SK-N-SH treated with all-trans-retinoic acid at 6 μM for 48 hours (cell line): ENCODE data around the gene CYFIP1.
A peak's percentile ranks its signal among the peaks of the same experiment; 100 is the strongest.

ENCODE experiments used
- ATAC-seq: fragments of 200-7000 bp; cut with Tn5 transposase; 3 replicates; pipeline ENCODE4 v1.9.1; 2020; ENCODE audit warnings: mild to moderate bottlenecking, moderate library complexity
- ARNTL ChIP-seq: fragments of 450-650 bp; formaldehyde crosslinking; IDR thresholded peaks from 2 replicates; pipeline ENCODE4 v1.5.0; 2020; ENCODE audit warnings: low read depth, mild to moderate bottlenecking, moderate library complexity, borderline replicate concordance
- BACH2 ChIP-seq: fragments of 250-450 bp; sonication (Bioruptor Pico); IDR thresholded peaks from 2 replicates; pipeline ENCODE4 v1.9.0; 2021; ENCODE audit warnings: mild to moderate bottlenecking, borderline replicate concordance
- CSDC2 ChIP-seq: fragments of 250-450 bp; sonication (Bioruptor Pico); IDR thresholded peaks from 2 replicates; pipeline ENCODE4 v1.5.0; 2020; ENCODE audit warnings: mild to moderate bottlenecking, moderate library complexity
- CSRNP3 ChIP-seq: fragments of 250-450 bp; sonication (Bioruptor Pico); IDR thresholded peaks from 2 replicates; pipeline ENCODE4 v1.5.1; 2021; ENCODE audit warnings: mild to moderate bottlenecking, moderate library complexity
- GLIS3 ChIP-seq: fragments of 250-450 bp; sonication (Bioruptor Pico); IDR thresholded peaks from 2 replicates; pipeline ENCODE4 v1.5.0; 2020; ENCODE audit warnings: mild to moderate bottlenecking, moderate library complexity
- ISL1 ChIP-seq: fragments of 250-450 bp; sonication (Bioruptor Pico); IDR thresholded peaks from 2 replicates; pipeline ENCODE4 v2.1.2; 2022; ENCODE audit warnings: mild to moderate bottlenecking, moderate library complexity
- OSR1 ChIP-seq: fragments of 250-450 bp; sonication (Bioruptor Pico); IDR thresholded peaks from 2 replicates; pipeline ENCODE4 v1.8.0; 2022; ENCODE audit warnings: moderate library complexity, mild to moderate bottlenecking, inconsistent platforms
- POU6F1 ChIP-seq: fragments of 250-450 bp; sonication (Bioruptor Pico); IDR thresholded peaks from 2 replicates; pipeline ENCODE4 v1.8.0; 2021; ENCODE audit warnings: low read depth, mild to moderate bottlenecking, moderate library complexity, borderline replicate concordance
- PPARA ChIP-seq: fragments of 250-450 bp; sonication (Bioruptor Pico); IDR thresholded peaks from 2 replicates; pipeline ENCODE4 v1.5.0; 2020; ENCODE audit warnings: mild to moderate bottlenecking, borderline replicate concordance
- RARB ChIP-seq: fragments of 250-450 bp; sonication (Bioruptor Pico); IDR thresholded peaks from 2 replicates; pipeline ENCODE4 v1.8.0; 2021; ENCODE audit warnings: mild to moderate bottlenecking, moderate library complexity
- SNAI2 ChIP-seq: fragments of 250-450 bp; sonication (Bioruptor Pico); IDR thresholded peaks from 2 replicates; pipeline ENCODE4 v1.5.0; 2020; ENCODE audit warnings: mild to moderate bottlenecking, moderate library complexity
- TCF4 ChIP-seq: fragments of 250-450 bp; sonication (Bioruptor Pico); IDR thresholded peaks from 2 replicates; pipeline ENCODE4 v1.8.0; 2021; ENCODE audit warnings: mild to moderate bottlenecking, moderate library complexity, borderline replicate concordance
- TOX ChIP-seq: fragments of 250-450 bp; sonication (Bioruptor Pico); IDR thresholded peaks from 2 replicates; pipeline ENCODE4 v1.8.0; 2021; ENCODE audit warnings: mild to moderate bottlenecking, moderate library complexity, borderline replicate concordance
- ZC3H10 ChIP-seq: fragments of 250-450 bp; sonication (Bioruptor Pico); IDR thresholded peaks from 2 replicates; pipeline ENCODE4 v1.5.1; 2021; ENCODE audit warnings: mild to moderate bottlenecking, moderate library complexity
- ZFP30 ChIP-seq: fragments of 450-650 bp; formaldehyde crosslinking; IDR thresholded peaks from 2 replicates; pipeline ENCODE4 v1.5.0; 2022; ENCODE audit warnings: mild to moderate bottlenecking, moderate library complexity
- ZNF565 ChIP-seq: fragments of 450-650 bp; formaldehyde crosslinking; conservative IDR thresholded peaks from 2 replicates; pipeline ENCODE4 v1.5.0; 2020; ENCODE audit warnings: low read depth, mild to moderate bottlenecking, moderate library complexity
- ZNF70 ChIP-seq: fragments of 450-650 bp; formaldehyde crosslinking; IDR thresholded peaks from 2 replicates; pipeline ENCODE4 v1.5.0; 2020; ENCODE audit warnings: mild to moderate bottlenecking, moderate library complexity
- ZNF8 ChIP-seq: fragments of 450-650 bp; formaldehyde crosslinking; IDR thresholded peaks from 2 replicates; pipeline ENCODE4 v1.5.0; 2020; ENCODE audit warnings: mild to moderate bottlenecking, moderate library complexity
- TF ChIP-seq, protein P1 (sequence below): fragments of 250-450 bp; sonication (Bioruptor Pico); IDR thresholded peaks from 2 replicates; pipeline ENCODE4 v1.5.0; 2020; ENCODE audit warnings: mild to moderate bottlenecking, moderate library complexity
- TF ChIP-seq, protein P2 (sequence below): fragments of 250-450 bp; sonication (Bioruptor Pico); IDR thresholded peaks from 2 replicates; pipeline ENCODE4 v1.8.0; 2020; ENCODE audit warnings: mild to moderate bottlenecking, moderate library complexity, borderline replicate concordance
- TF ChIP-seq, protein P3 (sequence below): fragments of 250-450 bp; sonication (Bioruptor Pico); IDR thresholded peaks from 2 replicates; pipeline ENCODE4 v1.5.1; 2020; ENCODE audit warnings: low read depth, mild to moderate bottlenecking, moderate library complexity

The CYFIP1 gene

GRCh38 chr15:22961762-22962161 lies 18.4 kb downstream of the CYFIP1 start:
- peak; percentile 24; the same call in 1 of the 3 replicates for ATAC-seq
- TF ChIP-seq ZC3H10 (CRISPR knock-in tag) (no peak), BACH2 (CRISPR knock-in tag) (no peak), ZFP30 (CRISPR knock-in tag) (no peak), GLIS3 (CRISPR knock-in tag) (no peak), CSDC2 (CRISPR knock-in tag) (no peak), TCF4 (CRISPR knock-in tag) (no peak), RARB (CRISPR knock-in tag) (no peak), ISL1 (CRISPR knock-in tag) (no peak), POU6F1 (no peak), ZNF8 (CRISPR knock-in tag) (no peak)
- TF ChIP-seq, protein P1, sequence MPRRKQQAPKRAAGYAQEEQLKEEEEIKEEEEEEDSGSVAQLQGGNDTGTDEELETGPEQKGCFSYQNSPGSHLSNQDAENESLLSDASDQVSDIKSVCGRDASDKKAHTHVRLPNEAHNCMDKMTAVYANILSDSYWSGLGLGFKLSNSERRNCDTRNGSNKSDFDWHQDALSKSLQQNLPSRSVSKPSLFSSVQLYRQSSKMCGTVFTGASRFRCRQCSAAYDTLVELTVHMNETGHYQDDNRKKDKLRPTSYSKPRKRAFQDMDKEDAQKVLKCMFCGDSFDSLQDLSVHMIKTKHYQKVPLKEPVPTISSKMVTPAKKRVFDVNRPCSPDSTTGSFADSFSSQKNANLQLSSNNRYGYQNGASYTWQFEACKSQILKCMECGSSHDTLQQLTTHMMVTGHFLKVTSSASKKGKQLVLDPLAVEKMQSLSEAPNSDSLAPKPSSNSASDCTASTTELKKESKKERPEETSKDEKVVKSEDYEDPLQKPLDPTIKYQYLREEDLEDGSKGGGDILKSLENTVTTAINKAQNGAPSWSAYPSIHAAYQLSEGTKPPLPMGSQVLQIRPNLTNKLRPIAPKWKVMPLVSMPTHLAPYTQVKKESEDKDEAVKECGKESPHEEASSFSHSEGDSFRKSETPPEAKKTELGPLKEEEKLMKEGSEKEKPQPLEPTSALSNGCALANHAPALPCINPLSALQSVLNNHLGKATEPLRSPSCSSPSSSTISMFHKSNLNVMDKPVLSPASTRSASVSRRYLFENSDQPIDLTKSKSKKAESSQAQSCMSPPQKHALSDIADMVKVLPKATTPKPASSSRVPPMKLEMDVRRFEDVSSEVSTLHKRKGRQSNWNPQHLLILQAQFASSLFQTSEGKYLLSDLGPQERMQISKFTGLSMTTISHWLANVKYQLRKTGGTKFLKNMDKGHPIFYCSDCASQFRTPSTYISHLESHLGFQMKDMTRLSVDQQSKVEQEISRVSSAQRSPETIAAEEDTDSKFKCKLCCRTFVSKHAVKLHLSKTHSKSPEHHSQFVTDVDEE (CRISPR knock-in tag): no peak

DNA sequence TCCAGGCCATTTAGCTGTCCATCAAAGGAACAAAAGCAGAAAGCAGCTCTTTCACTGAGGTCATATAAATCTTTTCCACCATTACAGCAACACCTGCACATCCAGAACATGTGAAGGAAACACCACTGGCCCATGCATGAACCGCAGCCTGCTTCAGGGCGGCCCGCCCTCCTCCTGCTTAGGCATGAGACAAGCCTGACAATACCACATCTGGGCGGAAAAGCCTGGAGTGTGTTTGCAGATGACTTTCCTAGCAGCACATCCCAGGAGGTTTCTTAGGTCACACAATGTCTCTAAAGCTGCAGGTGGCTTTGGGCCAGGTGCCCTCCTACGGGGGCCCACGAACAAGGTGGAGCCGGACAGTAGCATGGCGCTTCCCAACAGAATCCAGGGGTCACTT lies 19.6 kb downstream of the CYFIP1 start:
- TF ChIP-seq CSRNP3 (CRISPR knock-in tag) (no peak), SNAI2 (CRISPR knock-in tag) (no peak), BACH2 (CRISPR knock-in tag) (no peak)
- no peak for ATAC-seq

DNA sequence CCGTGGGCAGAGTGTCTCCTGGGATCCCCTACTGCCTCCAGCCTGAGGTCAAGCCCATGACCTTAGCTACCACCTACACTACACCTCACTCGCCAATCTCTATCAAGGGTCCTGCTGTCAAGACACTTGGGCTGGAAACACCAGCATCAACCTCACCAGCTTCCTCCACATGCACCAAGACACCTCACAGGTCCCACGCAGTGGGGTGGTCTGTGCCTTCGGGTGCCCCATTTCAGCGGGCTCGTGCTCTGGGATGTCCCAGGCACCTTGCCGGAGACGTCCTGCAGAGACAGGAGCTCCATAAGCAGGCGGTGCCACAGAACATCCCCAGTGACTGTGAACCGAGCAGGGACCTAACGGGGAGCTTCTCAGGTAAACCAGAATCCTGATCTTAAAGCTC lies 20.0 kb downstream of the CYFIP1 start:
- no peak for ATAC-seq
- no peak for TF ChIP-seq BACH2 (CRISPR knock-in tag)
- no peak for TF ChIP-seq TOX (CRISPR knock-in tag)
- no peak for TF ChIP-seq SNAI2 (CRISPR knock-in tag)
- no peak for TF ChIP-seq ZNF8 (CRISPR knock-in tag)
- TF ChIP-seq, protein P2, sequence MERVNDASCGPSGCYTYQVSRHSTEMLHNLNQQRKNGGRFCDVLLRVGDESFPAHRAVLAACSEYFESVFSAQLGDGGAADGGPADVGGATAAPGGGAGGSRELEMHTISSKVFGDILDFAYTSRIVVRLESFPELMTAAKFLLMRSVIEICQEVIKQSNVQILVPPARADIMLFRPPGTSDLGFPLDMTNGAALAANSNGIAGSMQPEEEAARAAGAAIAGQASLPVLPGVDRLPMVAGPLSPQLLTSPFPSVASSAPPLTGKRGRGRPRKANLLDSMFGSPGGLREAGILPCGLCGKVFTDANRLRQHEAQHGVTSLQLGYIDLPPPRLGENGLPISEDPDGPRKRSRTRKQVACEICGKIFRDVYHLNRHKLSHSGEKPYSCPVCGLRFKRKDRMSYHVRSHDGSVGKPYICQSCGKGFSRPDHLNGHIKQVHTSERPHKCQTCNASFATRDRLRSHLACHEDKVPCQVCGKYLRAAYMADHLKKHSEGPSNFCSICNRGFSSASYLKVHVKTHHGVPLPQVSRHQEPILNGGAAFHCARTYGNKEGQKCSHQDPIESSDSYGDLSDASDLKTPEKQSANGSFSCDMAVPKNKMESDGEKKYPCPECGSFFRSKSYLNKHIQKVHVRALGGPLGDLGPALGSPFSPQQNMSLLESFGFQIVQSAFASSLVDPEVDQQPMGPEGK (CRISPR knock-in tag): no peak
- TF ChIP-seq PPARA (CRISPR knock-in tag): no peak
- TF ChIP-seq ZC3H10 (CRISPR knock-in tag): no peak

DNA sequence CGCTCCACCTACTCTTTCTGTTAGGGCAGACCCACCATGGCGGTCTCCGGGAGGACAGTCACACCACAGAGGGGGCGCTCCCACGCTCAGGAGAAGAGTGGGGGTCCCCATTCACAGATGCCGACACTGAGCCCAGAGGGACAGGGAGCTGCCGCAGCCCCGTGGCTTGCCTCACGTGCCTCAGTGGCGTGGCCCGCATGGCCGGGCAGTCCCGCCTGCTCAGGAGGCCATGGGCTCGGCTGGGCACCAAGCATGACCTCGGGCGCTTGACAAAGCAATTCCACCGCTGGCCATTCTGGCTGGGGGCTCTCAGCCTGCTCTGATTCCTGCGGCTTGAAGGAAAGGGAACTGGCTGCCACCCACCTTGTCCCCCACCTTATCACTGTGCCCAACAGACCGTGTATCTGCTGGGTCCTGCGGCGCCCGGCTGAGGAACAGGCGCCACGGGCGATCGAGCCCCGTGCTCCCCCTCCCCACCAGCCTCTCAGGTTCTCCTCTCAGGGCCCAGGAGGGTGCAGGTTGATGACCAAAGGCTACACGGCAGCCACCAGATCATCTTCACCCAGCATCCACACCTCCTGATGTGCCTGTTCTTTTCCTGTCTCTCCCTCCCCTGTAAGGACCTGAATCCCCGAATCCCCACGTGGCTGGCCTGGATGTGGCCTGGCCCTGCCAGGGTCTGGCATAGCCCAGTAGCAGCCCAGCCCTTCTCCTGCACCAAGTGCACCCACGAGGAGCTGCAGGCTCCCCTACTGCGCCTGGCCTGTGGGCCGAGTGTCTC lies 20.7 kb downstream of the CYFIP1 start:
- TF ChIP-seq, protein P2 (CRISPR knock-in tag): no peak
- TF ChIP-seq CSDC2 (CRISPR knock-in tag) (no peak), ISL1 (CRISPR knock-in tag) (no peak), RARB (CRISPR knock-in tag) (no peak), OSR1 (CRISPR knock-in tag) (no peak), ZNF565 (no peak), ZC3H10 (CRISPR knock-in tag) (no peak), ZNF8 (CRISPR knock-in tag) (no peak), ZFP30 (CRISPR knock-in tag) (no peak), ZNF70 (no peak), GLIS3 (CRISPR knock-in tag) (no peak), PPARA (CRISPR knock-in tag) (no peak), ARNTL (CRISPR knock-in tag) (no peak), POU6F1 (no peak)
- TF ChIP-seq, protein P3, sequence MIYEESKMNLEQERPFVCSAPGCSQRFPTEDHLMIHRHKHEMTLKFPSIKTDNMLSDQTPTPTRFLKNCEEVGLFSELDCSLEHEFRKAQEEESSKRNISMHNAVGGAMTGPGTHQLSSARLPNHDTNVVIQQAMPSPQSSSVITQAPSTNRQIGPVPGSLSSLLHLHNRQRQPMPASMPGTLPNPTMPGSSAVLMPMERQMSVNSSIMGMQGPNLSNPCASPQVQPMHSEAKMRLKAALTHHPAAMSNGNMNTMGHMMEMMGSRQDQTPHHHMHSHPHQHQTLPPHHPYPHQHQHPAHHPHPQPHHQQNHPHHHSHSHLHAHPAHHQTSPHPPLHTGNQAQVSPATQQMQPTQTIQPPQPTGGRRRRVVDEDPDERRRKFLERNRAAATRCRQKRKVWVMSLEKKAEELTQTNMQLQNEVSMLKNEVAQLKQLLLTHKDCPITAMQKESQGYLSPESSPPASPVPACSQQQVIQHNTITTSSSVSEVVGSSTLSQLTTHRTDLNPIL (CRISPR knock-in tag): no peak
- ATAC-seq: no peak
